Right lobe of liver (tissue), 4 donors: ENCODE results near the gene NRP2.

Experiments
- CTCF ChIP-seq, 4 donors: fragments of 200-600 bp in 3 of 4; fragments of 450-650 bp in 1 of 4; IDR thresholded peaks; one replicate each; pipeline versions ENCODE4 v1.5.1 to v1.8.0; 2016 to 2022; ENCODE audit warnings: antibody characterized with exemption in 4 of 4, mild to moderate bottlenecking in 2 of 4
- POLR2A ChIP-seq: fragments of 450-650 bp; IDR thresholded peaks from one replicate; pipeline ENCODE4 v1.6.1; 2017; ENCODE audit warnings: antibody characterized with exemption, mild to moderate bottlenecking
- donor health status: DM: no; HTN: no; CAD: no.
- donor health status: DM: no; HTN: no; CAD: no.
- donor health status: DM: no; HTN: yes; CAD: no.

DNA sequence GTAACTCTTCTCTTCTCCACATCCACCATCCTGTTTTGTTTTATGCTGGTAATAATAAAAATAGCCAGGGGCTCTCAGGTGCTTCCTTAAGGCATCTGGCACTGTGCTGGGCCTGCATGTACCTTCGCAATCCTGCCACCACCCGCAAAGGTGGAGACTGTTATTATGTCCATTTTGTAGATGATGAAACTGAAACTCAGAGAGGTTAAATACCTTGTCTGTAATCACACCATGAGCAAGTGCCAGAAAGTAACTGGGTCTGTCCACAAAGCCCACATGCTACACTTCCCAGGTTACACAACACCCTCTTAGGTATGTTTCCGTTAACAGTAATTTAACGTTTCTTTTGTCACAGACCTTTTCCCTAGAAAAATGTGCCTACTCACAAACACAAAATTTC lies 27.0 kb downstream of the NRP2 start:
- TF ChIP-seq CTCF (IDR thresholded peaks at IDR 0.05) (no peak), POLR2A (no peak)
